GM20431 (cell line): Measurements from ENCODE around the gene MAP7D1.
"Not testable (repeated sequence)": the region's sequence is repeated elsewhere in the genome, so short reads cannot be mapped to it uniquely, and the experiment has no call there.

ENCODE experiments used
- in situ Hi-C: fragments of 300-500 bp; cut with MseI, MboI; formaldehyde crosslinking; loops from one replicate; pipeline ENCODE4 v1.15.0; 2020; ENCODE audit warnings: low sequenced_read_pairs; ENCODE audit not compliant: unreplicated experiment

MAP7D1 gene

DNA sequence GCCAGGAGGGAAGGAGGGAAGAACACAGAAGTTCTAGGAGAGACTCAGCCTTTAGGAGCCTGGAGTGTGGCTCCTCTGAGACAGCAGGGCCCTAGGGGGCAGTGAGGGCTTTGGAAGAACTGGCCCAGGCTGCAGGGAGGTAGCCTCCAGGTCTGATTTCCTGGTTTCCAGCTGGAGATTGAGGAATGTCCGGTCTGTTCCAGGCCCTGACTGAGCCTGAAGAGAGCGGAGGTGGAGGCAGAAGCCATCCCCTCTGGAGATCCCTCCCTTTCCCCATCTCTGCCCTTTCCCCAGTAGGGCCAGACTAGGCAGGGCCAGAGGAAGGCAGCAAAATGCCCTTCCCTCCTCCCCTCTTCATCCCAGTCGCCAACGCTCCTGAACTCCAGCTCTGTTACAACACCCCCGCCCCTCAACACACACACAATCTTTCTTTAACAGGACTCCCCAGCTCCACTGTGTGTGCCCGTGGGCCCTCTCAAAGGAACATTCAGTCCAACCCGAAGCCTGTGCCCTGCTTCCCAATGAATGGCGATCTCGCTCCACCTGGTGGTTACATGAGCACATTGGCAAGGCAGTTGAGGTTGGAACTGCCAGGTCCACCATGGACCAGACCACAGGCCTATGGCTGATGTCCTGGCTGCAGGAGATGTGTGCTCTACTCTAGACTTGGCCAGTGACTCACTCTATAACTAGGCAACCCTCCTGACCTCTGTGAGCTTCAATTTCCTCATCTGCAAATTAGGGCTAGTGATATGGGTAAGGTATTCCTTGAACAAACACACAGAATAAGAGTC lies 32.0 kb downstream of the MAP7D1 start:
- in situ Hi-C loops: no loop called here

DNA sequence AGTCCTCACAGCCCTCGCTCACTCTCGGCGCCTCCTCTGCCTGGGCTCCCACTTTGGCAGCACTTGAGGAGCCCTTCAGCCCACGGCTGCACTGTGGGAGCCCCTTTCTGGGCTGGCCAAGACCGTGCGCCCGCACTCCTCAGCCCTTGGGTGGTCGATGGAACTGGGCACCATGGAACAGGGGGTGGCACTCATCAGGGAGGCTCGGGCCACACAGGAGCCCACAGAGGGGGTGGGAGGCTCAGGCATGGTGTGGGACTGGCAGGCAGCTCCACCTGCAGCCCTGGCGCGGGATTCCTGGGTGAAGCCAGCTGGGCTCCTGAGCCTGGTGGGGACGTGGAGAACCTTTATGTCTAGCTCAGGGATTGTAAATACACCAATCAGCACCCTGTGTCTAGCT lies 40.8 kb downstream of the MAP7D1 start:
- in situ Hi-C loops: not testable (repeated sequence)

DNA sequence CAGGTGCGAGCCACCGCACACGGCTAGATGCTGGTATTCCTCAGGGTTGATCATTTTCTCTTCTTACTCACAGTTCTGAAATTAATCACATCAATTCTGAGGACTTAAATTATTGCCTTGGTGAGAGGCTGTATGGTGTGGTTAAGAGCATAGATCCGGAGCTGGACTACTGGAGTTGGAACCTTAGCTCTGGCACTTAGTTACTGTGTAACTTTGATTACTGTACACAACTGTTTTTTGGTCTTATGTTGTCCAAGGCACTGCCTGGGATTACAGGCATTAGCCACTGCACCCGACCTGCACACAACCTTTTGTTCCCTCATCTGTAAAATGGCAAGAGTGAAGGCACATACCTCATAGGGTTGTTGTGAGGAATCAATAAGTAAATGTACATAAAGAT lies 42.7 kb downstream of the MAP7D1 start:
- in situ Hi-C loops: no loop called here

DNA sequence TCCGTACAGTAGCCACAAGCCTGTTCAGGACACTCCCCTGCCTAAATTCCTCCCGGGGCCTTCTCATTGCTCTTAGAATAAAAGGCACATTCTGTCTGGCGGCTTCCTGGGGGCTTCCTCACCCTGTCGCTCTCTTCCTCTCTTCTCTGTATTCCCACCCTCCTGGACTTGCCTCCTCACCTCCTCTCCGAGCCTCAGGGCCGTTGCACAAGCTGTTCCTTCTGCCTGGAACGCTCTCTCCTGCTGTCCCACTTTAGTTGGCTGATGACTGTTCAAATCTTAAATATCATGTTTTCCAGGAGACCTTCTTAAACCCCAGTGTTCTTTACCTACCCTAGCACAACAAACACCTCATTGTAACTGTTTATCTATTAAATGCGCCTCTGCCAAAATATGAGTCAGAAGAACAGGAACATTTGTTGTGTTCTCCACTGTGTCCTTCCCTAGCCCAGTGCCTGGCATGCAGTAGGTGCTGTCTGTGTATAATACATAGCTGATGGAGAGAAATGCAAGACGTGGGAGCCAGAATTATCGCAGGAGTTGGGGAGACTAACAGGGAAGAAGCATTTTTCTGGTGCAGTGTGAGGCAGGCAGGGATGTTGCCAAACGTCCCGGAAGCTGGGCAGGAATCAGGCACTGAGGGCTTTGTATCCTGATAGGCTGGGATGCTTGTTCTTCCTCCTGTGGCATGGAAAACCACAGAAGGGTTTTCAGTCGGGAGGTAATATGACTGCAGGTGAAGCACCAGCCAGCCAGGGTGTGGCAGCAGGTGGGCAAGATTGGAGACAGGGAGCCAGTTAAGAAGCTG lies 44.2 kb downstream of the MAP7D1 start:
- in situ Hi-C loops: no loop called here

DNA sequence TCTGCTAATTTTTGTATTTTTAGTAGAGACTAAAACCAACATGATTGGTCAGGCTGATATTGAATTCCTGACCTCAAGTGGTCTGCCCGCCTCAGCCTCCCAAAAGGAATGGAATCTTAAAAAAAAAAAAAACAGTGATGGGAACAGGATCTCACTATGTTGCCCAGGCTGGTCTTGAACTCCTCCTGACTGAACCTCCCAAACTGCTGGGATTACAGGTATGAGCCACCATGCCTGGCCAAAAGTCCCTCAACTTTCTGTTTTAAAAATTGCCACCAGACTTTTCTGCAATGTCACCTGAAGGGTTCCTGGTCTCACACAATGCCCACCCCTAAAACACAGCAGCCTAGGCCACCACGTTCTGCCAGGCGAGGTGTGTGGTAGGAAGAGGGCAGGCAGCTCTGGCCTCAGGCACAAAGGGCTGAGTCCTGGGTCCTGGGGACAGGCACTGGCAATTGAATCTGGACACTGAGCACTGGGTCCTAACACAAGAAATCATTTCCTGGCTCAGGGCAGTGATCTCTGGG lies 47.1 kb downstream of the MAP7D1 start:
- in situ Hi-C loops: no loop called here

DNA sequence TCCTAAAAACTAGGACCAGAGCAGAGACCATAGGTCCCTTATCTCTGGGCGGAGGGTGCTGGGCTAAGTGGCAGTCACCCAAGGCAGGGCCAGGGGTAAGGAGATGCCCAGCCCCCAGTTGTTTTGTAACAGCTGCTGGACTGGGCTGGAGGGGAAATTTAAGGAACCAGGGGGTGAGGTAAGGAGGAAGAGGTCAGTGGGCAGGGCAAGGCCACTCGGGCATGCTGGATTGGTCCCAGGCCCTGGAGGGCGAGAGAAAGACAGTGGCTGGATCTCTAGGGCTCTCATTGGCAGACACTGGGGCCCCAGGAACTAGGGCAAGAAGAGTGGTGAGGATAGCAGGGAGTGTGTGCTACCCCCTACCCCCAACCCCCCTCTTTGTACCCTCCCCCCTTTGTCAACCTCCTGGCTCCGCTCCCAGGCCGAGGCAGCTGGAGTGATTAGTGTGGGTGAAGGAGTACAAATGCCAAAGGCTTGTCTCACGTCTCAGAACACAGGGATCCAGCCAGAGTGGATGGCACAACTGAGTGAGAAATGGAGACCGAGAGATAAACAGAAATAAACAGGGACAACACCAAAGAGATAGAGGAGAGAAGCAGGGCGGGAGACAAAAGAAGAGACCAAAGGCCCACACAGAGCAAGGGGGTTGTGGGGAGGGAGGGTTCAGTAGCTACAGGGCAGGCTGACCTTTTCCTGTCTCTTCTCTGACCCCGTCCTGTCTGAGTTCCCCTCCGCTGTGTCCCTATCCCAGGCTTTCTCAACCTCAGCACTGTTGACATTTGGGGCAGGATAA lies 47.8 kb downstream of the MAP7D1 start:
- in situ Hi-C loops: no loop called here

DNA sequence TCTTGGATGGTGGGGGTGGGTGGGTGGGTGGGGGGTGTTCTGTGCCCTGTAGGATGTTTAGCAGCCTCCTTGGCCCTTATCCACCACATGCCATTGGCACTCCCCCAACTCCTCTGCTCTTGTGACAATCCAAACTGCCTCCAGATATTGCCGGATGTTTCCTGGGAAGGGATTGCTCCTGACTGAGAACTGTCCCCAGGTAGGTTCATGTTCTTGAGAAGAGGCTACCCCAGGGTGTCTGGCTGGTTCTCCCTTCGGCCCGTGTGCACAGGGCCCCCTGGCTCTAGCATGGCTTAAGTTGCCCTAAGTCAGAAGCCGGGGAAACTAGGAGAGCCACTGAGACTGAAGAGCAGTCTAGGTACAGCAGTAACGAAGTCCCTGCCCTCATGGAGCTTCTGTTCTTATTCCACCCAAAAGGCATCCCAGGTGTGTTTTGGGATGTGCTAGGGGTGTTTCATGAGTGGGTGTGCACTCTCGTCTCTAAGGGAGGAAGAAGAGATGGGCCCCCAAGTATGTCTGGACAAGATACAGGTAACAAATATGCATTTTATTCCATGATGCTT lies 48.5 kb downstream of the MAP7D1 start:
- in situ Hi-C loops: no loop called here

DNA sequence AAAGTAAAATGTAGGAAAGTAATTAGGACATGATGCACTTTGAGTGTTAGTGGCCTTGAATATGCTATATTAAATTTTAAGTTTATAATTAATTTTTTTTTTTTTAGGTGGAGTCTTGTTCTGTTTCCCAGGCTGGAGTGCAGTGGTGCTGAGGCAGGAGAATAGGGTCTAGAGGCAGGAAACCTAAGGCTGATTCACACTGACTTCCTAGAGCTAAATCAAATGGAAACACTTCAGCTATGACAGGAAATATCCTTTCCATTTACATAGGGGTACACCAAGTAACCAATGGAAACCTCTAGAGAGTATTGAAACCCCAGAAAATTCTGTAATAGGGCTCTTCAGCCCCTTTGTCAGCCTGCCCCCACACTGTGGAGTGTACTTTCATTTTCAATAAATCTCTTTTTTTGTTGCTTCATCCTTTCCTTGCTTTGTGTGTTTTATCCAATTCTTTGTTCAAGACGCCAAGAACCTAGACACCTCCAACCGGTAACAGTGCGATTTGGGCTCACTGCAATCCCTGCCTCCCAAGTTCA lies 50.4 kb downstream of the MAP7D1 start:
- in situ Hi-C loops: no loop called here

DNA sequence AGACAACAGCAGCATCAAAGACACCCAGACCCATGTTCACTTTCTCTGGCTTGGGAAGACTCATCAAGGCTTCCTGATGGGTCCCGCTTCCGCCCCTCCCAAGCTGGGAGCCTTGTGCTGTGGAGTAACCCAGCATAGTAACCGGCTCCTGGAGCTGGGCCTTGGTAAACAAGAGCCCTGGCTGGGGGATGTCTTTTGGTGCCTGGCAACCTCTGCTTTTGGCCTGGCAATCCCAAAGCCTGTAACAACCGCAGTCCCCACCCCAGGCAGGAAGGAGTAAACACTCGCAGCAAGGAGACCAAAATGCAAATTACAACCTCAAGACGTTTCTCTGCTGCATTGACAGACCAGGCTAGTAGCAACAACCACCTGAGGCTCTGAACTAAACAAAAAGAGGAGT lies 51.4 kb downstream of the MAP7D1 start:
- in situ Hi-C loops: no loop called here

DNA sequence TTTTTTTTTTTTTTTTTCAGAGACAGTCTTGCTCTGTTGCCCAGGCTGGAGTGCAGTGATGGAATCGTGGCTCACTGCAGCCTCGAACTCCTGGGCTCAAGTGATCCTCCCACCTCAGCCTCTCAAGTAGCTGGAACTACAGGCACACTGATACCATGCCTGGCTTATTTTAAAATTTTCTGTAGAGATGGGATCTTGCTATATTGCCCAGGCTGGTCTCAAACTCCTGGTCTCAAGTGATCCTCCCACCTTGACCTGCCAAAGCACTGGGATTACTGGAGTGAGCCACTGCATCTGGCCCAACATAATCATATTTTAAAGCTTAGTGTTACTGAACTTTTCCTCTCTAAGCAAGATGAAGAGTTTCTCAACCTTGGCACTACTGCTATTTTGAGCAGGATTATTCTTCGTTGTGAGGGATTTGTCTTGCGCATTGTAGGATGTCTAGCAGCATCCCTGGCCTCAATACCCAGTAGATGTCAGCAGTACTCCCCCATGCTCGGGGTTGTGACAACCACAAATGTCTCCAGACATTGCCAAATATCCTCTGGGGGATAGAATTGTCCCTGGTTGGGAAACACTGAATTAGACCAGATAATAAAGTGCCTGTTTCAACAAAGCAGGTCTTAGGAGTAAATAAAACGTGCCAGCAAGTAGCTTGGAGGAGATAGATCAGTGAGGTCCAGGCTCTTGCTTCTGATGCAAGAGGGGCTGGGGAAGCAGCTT lies 53.2 kb downstream of the MAP7D1 start:
- in situ Hi-C loops: no loop called here

DNA sequence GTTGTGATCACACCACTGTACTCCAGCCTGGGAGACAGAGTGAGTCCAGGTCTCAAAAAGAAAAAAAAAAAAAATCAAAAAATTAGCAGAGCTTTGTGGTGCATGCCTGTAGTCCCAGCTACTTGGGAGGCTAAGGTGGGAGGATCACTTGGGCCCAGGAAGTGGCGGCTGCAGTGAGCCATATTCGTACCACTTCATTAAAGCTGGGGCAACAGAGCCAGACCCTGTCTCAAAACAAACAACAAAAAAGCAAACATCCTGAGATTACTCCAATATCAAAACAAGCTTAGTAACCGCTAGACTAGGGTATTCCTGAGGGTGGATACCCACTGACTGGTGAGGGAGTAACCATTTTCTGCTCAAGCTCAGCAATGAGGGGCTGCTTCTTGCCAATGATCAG lies 55.3 kb downstream of the MAP7D1 start:
- in situ Hi-C loops: no loop called here

DNA sequence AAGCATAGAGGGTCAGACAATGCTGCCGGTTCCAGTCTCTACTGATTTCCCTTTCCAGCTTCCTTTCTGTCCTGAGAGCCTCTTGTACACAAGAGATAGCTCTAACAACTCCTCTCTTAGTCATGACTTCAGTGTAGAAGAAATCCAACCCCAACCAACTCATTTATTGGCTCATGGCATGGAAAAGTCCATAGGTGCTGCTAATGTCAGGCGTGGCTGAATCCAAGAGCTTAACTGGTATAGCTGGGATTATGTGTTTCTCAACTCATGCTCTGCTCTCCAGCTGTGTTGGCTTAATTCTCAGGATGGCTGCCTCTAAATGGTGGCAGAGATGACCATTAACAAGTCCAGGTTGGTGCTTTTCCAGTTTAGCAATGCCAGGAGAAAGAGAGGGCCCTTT lies 55.9 kb downstream of the MAP7D1 start:
- in situ Hi-C loops: no loop called here

DNA sequence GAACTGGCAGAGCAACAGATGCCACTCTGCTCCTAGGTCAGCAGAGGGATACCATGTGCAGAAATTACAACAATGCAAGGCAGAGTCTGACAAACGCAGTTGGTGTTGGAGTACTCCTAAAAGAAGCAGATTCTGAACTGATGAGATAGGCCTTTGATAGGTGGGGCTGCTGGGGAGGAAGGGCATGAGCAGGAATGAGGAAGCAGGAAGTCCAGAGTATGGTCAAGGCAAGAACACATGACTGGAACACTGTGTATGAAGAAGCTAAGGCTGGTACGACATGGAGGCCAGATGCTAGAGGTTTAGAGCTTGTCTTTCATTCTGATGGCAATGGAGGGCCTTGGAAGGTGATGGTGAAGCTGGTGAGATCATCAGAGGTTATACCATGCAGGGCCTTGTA lies 56.8 kb downstream of the MAP7D1 start:
- in situ Hi-C loops: no loop called here

DNA sequence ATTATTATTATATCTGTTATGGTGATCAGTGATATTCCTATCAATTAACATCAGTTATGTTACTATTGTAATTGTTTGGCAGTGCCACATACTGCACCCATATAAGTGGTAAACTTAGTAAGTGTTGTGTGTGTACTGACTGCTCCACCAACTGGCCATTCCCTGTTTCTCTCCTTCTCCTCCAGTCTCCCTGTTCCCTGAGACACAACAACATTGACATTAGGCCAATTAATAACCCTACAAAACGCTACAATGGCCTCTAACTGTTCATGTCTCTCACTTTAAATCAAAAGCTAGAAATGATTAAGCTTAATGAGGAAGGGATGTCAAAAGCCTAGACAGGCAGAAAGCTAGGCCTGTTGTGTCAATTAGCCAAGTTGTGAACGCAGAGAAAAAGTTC lies 61.7 kb downstream of the MAP7D1 start:
- in situ Hi-C loops: no loop called here

DNA sequence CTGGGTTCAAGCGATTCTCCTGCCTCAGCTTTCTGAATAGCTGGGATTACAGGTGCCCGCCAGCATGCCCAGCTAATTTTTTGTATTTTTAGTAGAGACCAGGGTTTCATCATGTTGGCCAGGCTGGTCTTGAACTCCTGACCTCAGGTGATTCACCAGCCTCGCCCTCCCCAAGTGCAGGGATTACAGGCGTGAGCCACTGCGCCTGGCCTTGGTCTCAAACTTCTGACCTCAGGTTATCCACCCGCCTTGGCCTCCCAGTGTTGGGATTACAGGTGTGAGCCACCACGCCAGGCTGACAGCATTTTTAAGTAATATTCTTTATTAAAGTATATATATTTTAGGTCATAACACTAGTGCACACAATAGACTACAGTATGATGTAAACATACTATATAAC lies 65.9 kb downstream of the MAP7D1 start:
- in situ Hi-C loops: not testable (repeated sequence)

DNA sequence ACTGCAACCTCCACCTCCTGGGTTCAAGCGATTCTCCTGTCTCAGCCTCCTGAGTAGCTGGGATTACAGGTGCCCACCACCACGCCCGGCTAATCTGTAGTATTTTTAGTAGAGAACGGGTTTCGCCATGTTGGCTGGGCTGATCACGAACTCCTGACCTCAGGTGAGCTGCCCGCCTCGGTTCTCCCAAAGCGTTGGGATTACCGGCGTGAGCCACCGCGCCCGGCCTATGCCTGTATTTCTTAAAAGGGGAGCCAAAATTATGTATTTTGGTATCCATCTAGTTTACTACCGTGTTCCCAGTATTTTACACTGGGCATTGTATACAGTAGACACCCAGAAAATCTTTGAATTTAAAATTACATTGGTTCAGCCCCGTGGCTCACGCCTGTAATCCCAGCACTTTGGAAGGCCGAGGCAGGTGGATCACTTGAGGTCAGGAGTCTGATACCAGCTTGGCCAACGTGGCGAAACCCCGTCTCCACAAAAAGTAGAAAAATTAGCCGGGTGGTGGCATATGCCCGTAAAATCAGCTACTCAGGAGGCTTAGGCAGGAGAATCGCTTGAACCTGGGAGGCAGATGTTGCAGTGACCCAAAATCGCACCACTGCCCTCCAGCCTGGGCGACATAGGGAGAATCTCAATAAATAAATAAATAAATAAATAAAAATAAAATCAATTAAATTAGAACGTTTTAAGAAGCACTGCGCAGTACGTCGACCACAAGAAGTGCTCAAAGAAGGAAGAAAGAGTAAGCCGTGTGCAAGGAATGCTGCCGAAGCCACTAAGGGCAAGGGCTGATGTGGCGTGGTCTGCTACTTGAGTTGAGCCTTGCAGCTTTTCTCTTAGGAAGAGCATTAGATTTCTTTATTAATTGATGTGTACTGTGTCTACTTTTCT lies 66.8 kb downstream of the MAP7D1 start:
- in situ Hi-C loops: no loop called here

DNA sequence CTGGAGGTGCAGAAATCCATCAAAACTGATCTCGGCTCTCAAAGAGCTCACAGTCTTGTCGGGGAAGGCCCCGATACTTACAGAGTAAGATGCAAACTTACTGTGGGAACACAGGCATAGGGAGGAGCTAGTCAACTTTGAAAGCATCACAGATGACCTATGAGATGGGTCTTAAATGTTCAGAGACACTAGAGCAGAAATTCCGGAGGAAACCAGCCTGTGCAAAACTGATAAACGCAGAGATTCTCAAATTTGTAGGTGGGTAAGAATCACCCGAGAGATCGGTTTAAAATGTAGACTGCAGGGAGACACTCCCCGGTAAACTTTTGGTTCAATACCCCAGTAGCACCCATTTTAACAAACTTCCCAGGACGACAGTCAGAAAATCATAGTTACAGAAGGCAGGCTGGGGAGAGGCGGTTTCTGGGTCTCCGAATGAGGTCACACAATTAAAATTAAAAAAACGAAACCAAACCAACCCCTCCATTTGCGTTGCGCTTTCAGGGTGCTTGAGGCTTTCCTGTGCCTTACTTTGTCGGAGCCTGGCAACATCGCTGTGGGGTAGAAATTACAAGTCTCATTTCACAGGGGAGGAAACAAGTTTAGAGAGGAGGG lies 67.5 kb downstream of the MAP7D1 start:
- in situ Hi-C loops: no loop called here

DNA sequence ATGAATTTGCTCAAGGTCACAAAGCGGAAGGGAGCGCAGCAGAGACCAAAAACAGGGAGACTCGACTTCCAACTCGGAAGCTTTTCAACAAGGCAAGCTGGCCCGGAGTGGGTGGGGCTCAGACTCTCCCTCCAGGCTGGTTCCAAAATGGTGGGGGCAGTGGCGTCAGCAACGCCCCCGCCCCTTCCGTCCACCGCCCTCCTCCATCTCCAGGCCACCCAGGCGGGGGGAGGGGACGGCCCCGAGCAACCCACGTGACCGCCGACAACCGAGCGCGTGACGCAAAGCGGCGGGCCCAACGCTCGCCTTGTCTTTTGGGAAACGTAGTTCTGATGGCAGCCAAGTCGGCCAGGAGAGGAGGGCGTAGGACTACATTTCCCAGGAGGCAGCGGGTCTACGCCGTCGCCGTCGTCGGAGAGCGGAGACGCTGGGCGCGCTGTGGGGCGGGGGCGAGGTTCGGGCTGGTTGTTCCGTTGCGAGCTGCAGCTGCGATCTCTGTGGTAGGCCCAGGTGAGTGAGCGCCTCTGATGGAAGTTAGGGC lies 68.1 kb downstream of the MAP7D1 start, which contains the start of gene THRAP3:
Gene THRAP3 (plus strand): TSS at position 448 of the 541 bp plus-strand sequence. CDS start 58,121 bp downstream, outside the sequence.
- in situ Hi-C loops: no loop called here
